ENCODE measurements around the gene SETBP1. TPM values are rescaled to one million over a fixed set of nuclear protein-coding genes. Genes with fewer than 3 reads are reported as not detected.
A peak's percentile ranks its signal among the peaks of the same experiment; 100 is the strongest.

Gene SETBP1
- total RNA-seq, 3 donors from 2014 or later = 15.0 to 97.2 (median 17.8) TPM

DNA sequence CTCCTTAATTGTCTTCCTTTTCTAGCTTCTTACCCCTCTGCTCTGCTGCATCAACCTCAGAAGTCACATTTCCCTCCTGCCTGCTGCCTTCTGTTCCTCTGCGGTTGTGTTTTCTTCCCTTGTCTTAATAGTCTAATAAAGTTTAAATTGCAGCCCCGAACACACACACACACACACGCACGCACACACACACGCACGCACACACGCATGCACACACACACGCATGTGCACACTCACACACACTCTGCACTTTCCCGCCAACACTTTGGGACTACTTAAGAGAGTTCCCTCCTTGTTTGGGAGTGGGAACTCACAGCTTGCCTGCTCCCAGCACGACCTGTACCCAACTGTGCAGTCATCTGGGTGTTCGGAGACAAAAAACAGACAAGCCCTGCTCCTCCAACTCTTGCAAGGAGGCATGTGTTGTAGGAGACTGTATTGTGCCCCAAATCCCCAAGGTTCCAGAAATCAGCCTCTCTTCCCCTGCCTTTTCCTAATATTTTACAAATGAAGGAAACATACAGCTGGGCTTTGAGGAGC, 99.1 kb downstream of the SETBP1 start:
- H3K9me3 ChIP-seq = no peaks in the 10 kb centered on the region
- no peaks in the 10 kb centered on the region for H3K36me3 ChIP-seq (ENCODE audit: low read depth)
- H3K4me3 ChIP-seq = no peak overlapping the region
- TF ChIP-seq CTCF (IDR thresholded peaks at IDR 0.05) = no peak
- intact Hi-C loops (cut with DNase I, micrococcal nuclease) = no loop called here
- ATAC-seq (no peak), DNase-seq (no peak)
- peaks cover 15% of the 10 kb centered on the region for H3K4me1 ChIP-seq (ENCODE audit: low read depth)

GRCh38 chr18:44781886-44782285, 101.2 kb downstream of the SETBP1 start:
- peaks cover 10% of the 10 kb centered on the region for H3K4me1 ChIP-seq (ENCODE audit: low read depth)
- no peak for TF ChIP-seq CTCF (IDR thresholded peaks at IDR 0.05)
- intact Hi-C loops (cut with DNase I, micrococcal nuclease) = no loop called here
- no peaks in the 10 kb centered on the region for H3K36me3 ChIP-seq (ENCODE audit: low read depth)
- no peak overlapping the region for H3K4me3 ChIP-seq
- no peaks in the 10 kb centered on the region for H3K9me3 ChIP-seq
- ATAC-seq = peak; percentile 27
- no peak for DNase-seq

GRCh38 chr18:44782617-44783016, 101.9 kb downstream of the SETBP1 start:
- Histone ChIP-seq H3K4me3 (no peak overlapping the region), H3K9me3 (no peaks in the 10 kb centered on the region), H3K36me3 (ENCODE audit: low read depth) (no peaks in the 10 kb centered on the region), H3K4me1 (ENCODE audit: low read depth) (peaks cover 10% of the 10 kb centered on the region)
- ATAC-seq (no peak), DNase-seq (no peak)
- no peak for TF ChIP-seq CTCF (IDR thresholded peaks at IDR 0.05)
- intact Hi-C loops (cut with DNase I, micrococcal nuclease) = no loop called here

GRCh38 chr18:44783371-44783770, 102.7 kb downstream of the SETBP1 start:
- ATAC-seq = no peak
- Histone ChIP-seq H3K4me1 (ENCODE audit: low read depth) (peaks cover 10% of the 10 kb centered on the region), H3K4me3 (no peak overlapping the region), H3K9me3 (no peaks in the 10 kb centered on the region), H3K36me3 (ENCODE audit: low read depth) (no peaks in the 10 kb centered on the region)
- TF ChIP-seq CTCF (IDR thresholded peaks at IDR 0.05) = no peak
- intact Hi-C loops (cut with DNase I, micrococcal nuclease) = no loop called here
- DNase-seq = no peak

GRCh38 chr18:44786257-44786656, 105.6 kb downstream of the SETBP1 start:
- Histone ChIP-seq H3K4me1 (ENCODE audit: low read depth) (peaks cover 10% of the 10 kb centered on the region), H3K36me3 (ENCODE audit: low read depth) (no peaks in the 10 kb centered on the region), H3K9me3 (no peaks in the 10 kb centered on the region), H3K4me3 (no peak overlapping the region)
- no peak for TF ChIP-seq CTCF (IDR thresholded peaks at IDR 0.05)
- intact Hi-C loops (cut with DNase I, micrococcal nuclease) = no loop called here
- ATAC-seq = no peak
- no peak for DNase-seq

DNA sequence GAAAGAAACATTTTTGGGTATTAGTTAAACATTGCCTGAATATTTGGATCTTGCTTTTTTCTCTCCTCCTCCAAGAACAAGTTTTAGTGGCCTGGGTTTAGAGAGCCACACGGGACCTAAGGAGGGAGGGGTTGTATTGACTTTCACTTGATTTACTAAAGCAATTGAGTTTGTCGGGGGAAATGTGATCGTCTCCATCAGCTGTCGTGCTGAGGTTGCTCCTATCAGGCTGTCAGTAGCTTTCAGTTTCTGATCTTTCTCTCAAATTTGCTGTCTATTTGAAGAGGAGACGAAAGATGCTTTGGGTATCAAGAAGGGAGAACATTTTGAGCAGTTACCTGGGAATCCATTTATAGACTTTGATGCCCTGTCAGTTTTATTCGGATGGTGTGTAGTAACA, 106.0 kb downstream of the SETBP1 start:
- DNase-seq (no peak), ATAC-seq (no peak)
- TF ChIP-seq CTCF (IDR thresholded peaks at IDR 0.05) = no peak
- intact Hi-C loops (cut with DNase I, micrococcal nuclease) = no loop called here
- Histone ChIP-seq H3K36me3 (ENCODE audit: low read depth) (no peaks in the 10 kb centered on the region), H3K4me1 (ENCODE audit: low read depth) (peaks cover 7% of the 10 kb centered on the region), H3K9me3 (no peaks in the 10 kb centered on the region), H3K4me3 (no peak overlapping the region)

Measured in mucosa of descending colon (tissue), 3 donors.